NCI-H146 treated with DMSO at 0.1 percent for 48 hours (cell line): ENCODE results near the gene C9.
"Not testable (repeated sequence)": the region's sequence is repeated elsewhere in the genome, so short reads cannot be mapped to it uniquely, and the experiment has no call there.

Experiments
- DNase-seq: peaks from one replicate; lab custom pipeline; 2025; ENCODE audit not compliant: unreplicated experiment; lab: John Stamatoyannopoulos, UW

C9 gene

DNA sequence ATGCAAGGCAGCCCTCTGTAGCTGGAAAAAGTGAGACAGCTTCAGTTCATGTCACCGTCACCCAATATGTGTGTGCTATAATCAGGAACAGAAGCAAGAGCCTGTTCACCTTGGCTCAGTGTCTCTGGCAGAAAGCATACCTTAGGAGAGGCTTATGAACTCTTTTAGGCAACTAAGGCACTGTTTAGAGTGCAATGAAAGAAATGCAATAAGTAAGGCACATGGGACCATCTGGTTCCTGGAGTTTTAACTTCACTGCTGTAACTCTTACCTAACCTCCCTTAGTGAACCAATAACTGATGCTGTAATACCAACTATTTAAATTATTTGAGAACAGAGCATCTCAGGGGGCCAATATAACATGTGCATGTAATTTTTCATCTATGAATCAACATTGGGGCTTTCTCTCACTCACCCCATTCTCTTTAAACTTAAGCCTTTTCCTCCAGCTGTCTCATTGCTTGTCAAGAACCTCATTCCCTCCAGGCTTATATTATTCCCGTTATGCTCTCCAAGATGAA is 32.4 kb downstream of the C9 start:
- no peak for DNase-seq

GRCh38 chr5:39328731-39329130 is 35.6 kb downstream of the C9 start:
- no peak for DNase-seq

GRCh38 chr5:39323542-39323941 is 40.8 kb downstream of the C9 start:
- no peak for DNase-seq

DNA sequence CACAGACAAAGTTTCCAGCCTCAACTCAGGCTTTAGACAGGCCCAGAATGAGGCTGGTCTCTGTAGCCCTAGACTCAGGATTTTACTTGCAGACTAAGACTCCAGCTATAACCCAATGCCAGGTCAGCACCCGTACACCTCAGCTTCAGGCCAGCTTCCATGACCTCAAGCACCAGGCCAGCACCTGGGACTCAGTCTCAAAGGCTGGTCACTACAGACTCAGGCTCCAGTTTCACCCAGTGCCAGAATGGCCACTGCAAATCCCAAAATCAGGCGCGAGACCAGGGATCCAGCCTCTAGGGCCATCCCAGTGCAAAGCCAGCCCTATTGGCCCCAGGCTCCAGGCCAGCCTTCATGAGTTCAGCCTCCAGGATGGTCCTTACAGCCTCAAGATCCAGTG is 44.9 kb downstream of the C9 start:
- DNase-seq, result no peak

- DNase-seq, result not testable (repeated sequence)
Measured at GRCh38 chr5:39316464-39316863, 47.8 kb downstream of the C9 start.

GRCh38 chr5:39315995-39316394 is 48.3 kb downstream of the C9 start:
- DNase-seq, result no peak

DNA sequence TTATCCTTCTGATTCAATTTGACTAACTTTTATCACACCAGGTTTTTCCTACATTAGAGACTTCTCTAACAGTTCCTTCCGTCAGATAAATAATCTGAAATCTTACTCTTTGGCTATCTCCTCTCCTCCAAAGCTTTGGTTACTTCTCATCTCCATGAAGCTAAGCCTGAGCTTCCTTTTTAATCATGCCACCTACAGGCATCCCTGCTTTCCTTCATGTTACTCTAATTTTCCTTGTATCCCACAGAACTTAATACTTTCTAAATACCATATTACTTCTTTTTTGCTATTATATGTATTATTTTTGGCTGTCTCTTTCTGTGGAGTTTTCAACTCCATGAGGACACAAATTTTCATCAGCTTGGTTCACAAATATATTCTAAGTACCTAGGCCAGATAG is 49.7 kb downstream of the C9 start:
- no peak for DNase-seq

- no peak for DNase-seq
Measured at GRCh38 chr5:39309534-39309933, 54.8 kb downstream of the C9 start.

DNA sequence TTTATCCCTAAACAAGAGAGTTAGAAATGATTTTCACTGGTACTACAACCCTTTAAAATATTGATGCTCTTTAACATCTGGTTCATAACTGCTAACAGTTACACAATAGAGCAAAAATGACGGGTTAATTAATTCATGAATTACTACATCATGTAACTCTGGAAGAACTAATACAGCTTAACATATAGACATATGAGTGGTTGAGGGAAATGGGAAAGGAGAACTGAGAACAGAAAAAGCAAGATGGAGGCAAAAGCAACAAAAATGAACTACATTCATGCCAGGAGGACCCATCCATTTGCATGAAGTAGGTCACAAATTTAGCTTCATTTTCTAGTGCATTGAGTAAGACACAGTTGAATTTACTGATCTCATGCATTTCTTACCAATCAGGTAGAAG is 61.8 kb downstream of the C9 start:
- DNase-seq, result no peak

DNA sequence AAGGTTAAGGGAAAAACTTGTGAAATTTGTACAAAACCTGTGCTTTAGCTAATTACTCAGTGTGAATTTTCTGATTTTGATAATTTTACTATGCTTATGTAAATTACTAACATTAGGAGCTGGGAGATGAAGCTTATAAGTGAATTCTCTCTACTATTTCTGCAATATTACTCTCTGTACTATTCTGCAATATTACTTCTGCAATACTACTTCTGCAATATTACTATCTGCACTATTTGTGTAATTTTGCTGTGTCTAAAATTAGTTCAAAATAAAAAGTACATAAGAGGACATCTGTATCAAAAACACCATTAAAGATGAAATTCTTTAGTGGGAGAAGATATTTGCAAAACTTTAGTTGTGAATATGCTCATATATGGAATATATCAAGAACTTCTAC is 62.9 kb downstream of the C9 start:
- no peak for DNase-seq

GRCh38 chr5:39299962-39300361 is 64.3 kb downstream of the C9 start:
- no peak for DNase-seq

DNA sequence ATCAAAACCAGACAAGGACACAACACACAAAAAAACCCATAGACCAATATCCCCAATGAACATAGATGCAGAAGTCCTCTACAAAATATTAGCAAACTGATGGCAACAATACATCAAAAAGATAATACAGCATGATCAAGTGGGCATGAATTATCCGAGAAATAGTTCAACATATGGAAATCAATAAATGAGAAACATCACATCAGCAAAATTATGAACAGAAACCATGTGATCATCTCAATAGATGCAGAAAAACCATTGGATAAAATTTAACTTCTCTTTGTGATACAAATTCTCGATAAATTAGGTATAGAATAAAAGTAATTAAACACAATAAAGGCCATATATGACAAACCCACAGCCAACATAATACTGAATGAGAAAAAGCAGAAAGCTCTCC is 69.6 kb downstream of the C9 start:
- DNase-seq, result no peak

GRCh38 chr5:39284552-39284951 is 79.7 kb downstream of the C9 start:
- DNase-seq, result no peak

- DNase-seq, result no peak
Measured at GRCh38 chr5:39283231-39283818, 81.0 kb downstream of the C9 start.

GRCh38 chr5:39282561-39282960 is 81.7 kb downstream of the C9 start:
- no peak for DNase-seq

DNA sequence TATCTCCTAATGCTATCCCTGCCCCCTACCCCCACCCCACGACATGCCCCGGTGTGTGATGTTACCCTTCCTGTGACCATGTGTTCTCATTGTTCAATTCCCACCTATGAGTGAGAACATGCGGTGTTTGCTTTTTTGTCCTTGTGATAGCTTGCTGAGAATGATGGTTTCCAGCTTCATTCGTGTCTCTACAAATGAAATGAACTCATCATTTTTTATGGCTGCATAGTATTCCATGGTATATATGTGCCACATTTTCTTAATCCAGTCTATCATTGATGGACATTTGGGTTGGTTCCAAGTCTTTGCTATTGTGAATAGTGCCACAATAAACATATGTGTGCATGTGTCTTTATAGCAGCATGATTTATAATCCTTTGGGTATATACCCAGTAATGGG is 88.4 kb downstream of the C9 start:
- DNase-seq, result not testable (repeated sequence)

GRCh38 chr5:39274398-39275085 is 89.8 kb downstream of the C9 start:
- DNase-seq, result no peak

DNA sequence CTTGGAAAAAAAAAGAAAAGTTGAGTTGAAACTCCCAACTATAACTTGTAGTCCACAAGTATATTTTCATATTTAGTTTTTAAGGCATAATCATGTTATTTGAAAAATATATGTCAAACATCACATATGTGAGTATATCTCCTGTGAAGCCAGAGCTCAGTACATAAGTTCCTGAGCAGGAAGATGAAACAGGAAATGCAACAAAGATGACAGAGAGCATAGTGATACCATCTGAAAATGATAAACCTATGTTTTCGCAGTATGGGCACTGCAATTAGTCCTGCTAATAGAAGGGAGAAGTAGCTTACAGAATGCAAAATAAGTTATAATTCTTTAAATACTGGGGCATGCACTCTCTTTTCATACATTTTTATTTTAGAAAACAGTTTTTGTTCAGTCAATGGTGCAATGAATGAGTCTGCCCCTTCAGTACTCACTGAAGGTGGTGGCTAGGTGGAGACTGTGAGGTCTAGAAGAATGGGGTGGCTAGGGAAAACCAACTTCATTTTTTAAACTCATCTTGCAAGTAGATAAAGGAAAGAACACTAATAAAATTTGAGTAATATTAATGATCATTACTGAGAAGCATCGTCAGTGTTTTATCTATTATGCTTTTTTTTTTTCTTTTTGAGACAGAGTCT is 90.9 kb downstream of the C9 start:
- no peak for DNase-seq

DNA sequence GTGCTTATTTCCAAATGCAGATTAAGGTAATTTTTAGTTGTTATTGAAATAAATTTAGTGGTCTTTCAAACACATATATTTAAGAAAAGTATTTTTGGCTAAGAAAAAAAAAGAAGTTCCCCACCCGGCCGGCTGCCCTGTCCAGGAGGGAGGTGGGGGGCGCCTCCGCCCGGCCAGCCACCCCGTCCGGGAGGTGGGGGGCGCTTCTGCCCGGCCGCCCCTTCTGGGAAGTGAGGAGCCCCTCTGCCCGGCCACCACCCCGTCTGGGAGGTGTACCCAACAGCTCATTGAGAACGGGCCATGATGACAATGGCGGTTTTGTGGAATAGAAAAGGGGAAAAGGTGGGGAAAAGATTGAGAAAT is 91.4 kb downstream of the C9 start:
- not testable (repeated sequence) for DNase-seq

GRCh38 chr5:39270225-39270848 is 94.0 kb downstream of the C9 start:
- DNase-seq, result no peak

DNA sequence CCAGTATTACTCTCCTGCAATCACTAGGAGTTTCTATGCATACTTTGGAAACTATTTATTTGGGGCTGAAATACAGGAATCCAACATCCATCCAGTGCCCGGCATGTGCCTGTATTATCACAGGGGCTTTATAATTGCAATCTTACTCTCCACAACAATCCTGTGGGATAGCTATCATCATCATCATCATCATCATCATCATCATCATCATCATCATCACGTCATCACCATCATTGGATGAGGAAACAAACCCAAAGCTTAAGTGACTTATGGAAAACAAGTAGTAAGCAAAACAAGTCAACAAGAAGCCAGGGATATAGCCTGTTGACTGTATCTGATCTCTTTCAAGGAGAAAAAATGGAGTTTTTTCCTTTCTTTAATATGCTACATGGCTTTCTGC is 97.1 kb downstream of the C9 start:
- DNase-seq, result no peak

DNA sequence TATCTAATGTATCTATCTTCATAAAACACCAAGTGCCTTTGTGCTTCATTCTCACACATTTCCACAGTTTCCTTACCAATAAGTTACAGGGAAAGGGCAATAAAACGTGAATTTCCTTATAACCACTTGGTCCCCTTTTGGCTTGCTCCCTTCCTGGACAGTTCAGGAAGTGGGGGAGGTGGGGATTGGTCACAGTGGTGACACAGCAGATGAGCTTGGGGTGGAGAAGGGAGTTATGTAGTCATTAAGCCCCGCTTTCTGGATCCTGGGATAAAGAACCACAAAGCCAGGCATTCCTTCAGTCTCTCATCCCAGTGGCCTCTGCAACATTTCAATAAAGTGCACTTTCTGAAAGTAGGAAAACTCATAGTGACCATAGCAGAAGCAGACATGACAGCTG is 97.9 kb downstream of the C9 start:
- no peak for DNase-seq
